Osteocyte (in vitro differentiated cells): ENCODE measurements around the gene GMCL1. TPM values are rescaled to one million over a fixed set of nuclear protein-coding genes. Genes with fewer than 3 reads are reported as not detected.
"Not testable (repeated sequence)": the region's sequence is repeated elsewhere in the genome, so short reads cannot be mapped to it uniquely, and the experiment has no call there.

ENCODE experiments used
- DNase-seq: peaks from one replicate; pipeline ENCODE4 v3.0.0; 2021; ENCODE audit warnings: mixed read lengths; ENCODE audit not compliant: unreplicated experiment; ENCODE audit errors: extremely low spot score
- H3K27ac Mint-ChIP-seq: one replicate; pipeline ENCODE4 v1.8.0; 2021; ENCODE audit warnings: mild to moderate bottlenecking, mixed read lengths; ENCODE audit not compliant: unreplicated experiment
- H3K27me3 Mint-ChIP-seq: one replicate; pipeline ENCODE4 v1.8.0; 2021; ENCODE audit warnings: mixed read lengths; ENCODE audit not compliant: unreplicated experiment
- H3K36me3 Mint-ChIP-seq: one replicate; pipeline ENCODE4 v1.8.0; 2021; ENCODE audit warnings: mixed read lengths; ENCODE audit not compliant: unreplicated experiment
- H3K4me1 Mint-ChIP-seq: one replicate; pipeline ENCODE4 v1.8.0; 2021; ENCODE audit warnings: mixed read lengths; ENCODE audit not compliant: unreplicated experiment
- H3K4me3 Mint-ChIP-seq: one replicate; pipeline ENCODE4 v1.8.0; 2021; ENCODE audit warnings: mild to moderate bottlenecking, moderate library complexity, mixed read lengths; ENCODE audit not compliant: unreplicated experiment
- H3K9me3 Mint-ChIP-seq: one replicate; pipeline ENCODE4 v1.8.0; 2021; ENCODE audit warnings: mixed read lengths; ENCODE audit not compliant: unreplicated experiment
- CTCF ChIP-seq: fragments of 200-600 bp; sonication (generic); IDR thresholded peaks from 2 replicates; pipeline ENCODE4 v1.5.0; 2021; ENCODE audit warnings: antibody characterized with exemption, mild to moderate bottlenecking, moderate library complexity
- total RNA-seq: library from RNA; stranded (reverse); gene quantifications from 2 replicates; pipeline ENCODE4 v1.2.1, GENCODE V29; 2021

Gene GMCL1
- total RNA-seq, 1 donor from 2014 or later: 16.1 TPM

GRCh38 chr2:69798909-69799526 is 30.4 kb upstream of the GMCL1 start:
- Mint-ChIP-seq H3K4me3 (no peak overlapping the region), H3K9me3 (no peaks in the 10 kb centered on the region), H3K4me1 (peaks cover 23% of the 10 kb centered on the region), H3K27ac (peak overlapping the region; percentile 58), H3K36me3 (peaks cover 15% of the 10 kb centered on the region), H3K27me3 (no peaks in the 10 kb centered on the region)
- DNase-seq: no peak
- TF ChIP-seq CTCF: no peak

- H3K4me3 Mint-ChIP-seq: no peak overlapping the region
- H3K9me3 Mint-ChIP-seq: no peaks in the 10 kb centered on the region
- no peaks in the 10 kb centered on the region for H3K27me3 Mint-ChIP-seq
- H3K27ac Mint-ChIP-seq: no peak overlapping the region
- H3K36me3 Mint-ChIP-seq: peaks cover 24% of the 10 kb centered on the region
- TF ChIP-seq CTCF: no peak
- peaks cover 23% of the 10 kb centered on the region for H3K4me1 Mint-ChIP-seq
- DNase-seq: peak; percentile 15
Observed at GRCh38 chr2:69801745-69802290, 27.6 kb upstream of the GMCL1 start.

- H3K36me3 Mint-ChIP-seq: peaks cover 23% of the 10 kb centered on the region
- H3K27ac Mint-ChIP-seq, H3K4me3 Mint-ChIP-seq, DNase-seq, H3K9me3 Mint-ChIP-seq, H3K27me3 Mint-ChIP-seq: not testable (repeated sequence)
- peaks cover 16% of the 10 kb centered on the region for H3K4me1 Mint-ChIP-seq
Observed at GRCh38 chr2:69802781-69803367, 26.6 kb upstream of the GMCL1 start.

- Mint-ChIP-seq H3K27me3 (no peaks in the 10 kb centered on the region), H3K36me3 (peaks cover 26% of the 10 kb centered on the region), H3K9me3 (no peaks in the 10 kb centered on the region), H3K4me1 (peaks cover 2% of the 10 kb centered on the region), H3K27ac (no peak overlapping the region), H3K4me3 (no peak overlapping the region)
- no peak for TF ChIP-seq CTCF
- DNase-seq: peak; percentile 53
Observed at GRCh38 chr2:69804416-69804815, 25.0 kb upstream of the GMCL1 start.

GRCh38 chr2:69805887-69806286 is 23.6 kb upstream of the GMCL1 start:
- H3K9me3 Mint-ChIP-seq: no peaks in the 10 kb centered on the region
- peaks cover 30% of the 10 kb centered on the region for H3K36me3 Mint-ChIP-seq
- no peak for TF ChIP-seq CTCF
- DNase-seq: no peak
- H3K27ac Mint-ChIP-seq: no peak overlapping the region
- H3K4me3 Mint-ChIP-seq: no peak overlapping the region
- H3K4me1 Mint-ChIP-seq: peaks cover 2% of the 10 kb centered on the region
- H3K27me3 Mint-ChIP-seq: no peaks in the 10 kb centered on the region
